PC-9 (cell line): ENCODE measurements around the gene NOTCH3. TPM values are rescaled to one million over a fixed set of nuclear protein-coding genes. Genes with fewer than 3 reads are reported as not detected.

Source experiments
- BruUV-seq: library from RNA; stranded (reverse); fragments of 400-500 nt; replicated peaks from 2 replicates; lab custom pipeline; 2021; lab: Mats Ljungman, UMichigan
- CTCF ChIA-PET: fragments of 300-600 bp; sonication (Branson Sonifier 250); formaldehyde crosslinking; loops from one replicate; lab custom pipeline; 2022; ENCODE audit warnings: antibody characterized with exemption; lab: Charles Lee
- POLR2A ChIA-PET: fragments of 300-600 bp; sonication (Branson Sonifier 250); formaldehyde crosslinking; loops from one replicate; lab custom pipeline; 2022; ENCODE audit warnings: antibody characterized with exemption; ENCODE audit not compliant: unreplicated experiment; lab: Charles Lee
- DNase-seq, 2 experiments: peaks; one replicate each; pipeline versions ENCODE4 v3.0.0 to v3.0.0-alpha.2; 2015 to 2022; ENCODE audit warnings: mixed read lengths in 1 of 2
- H2AFZ ChIP-seq: fragments of 200-600 bp; sonication (generic); 2 replicates; pipeline ENCODE4 v1.8.1; 2017; ENCODE audit warnings: antibody characterized with exemption
- H3F3A ChIP-seq: fragments of 200-600 bp; sonication (generic); 2 replicates; pipeline ENCODE4 v1.8.1; 2017; ENCODE audit warnings: antibody characterized with exemption, mild to moderate bottlenecking, low read depth; ENCODE audit not compliant: insufficient read depth
- H3K27ac ChIP-seq: fragments of 200-600 bp; sonication (generic); 2 replicates; pipeline ENCODE4 v1.6.1; 2016; ENCODE audit warnings: mixed run types
- H3K27me3 ChIP-seq: fragments of 200-600 bp; sonication (generic); 2 replicates; pipeline ENCODE4 v1.6.1; 2016; ENCODE audit warnings: low read depth, mixed run types; ENCODE audit not compliant: insufficient read depth
- H3K36me3 ChIP-seq: fragments of 200-600 bp; sonication (generic); 2 replicates; pipeline ENCODE4 v1.6.1; 2016; ENCODE audit warnings: low read depth, mixed run types
- H3K4me1 ChIP-seq: fragments of 200-600 bp; sonication (generic); replicated peaks from 2 replicates; pipeline ENCODE4 v1.6.1; 2016; ENCODE audit warnings: mixed run types; ENCODE audit not compliant: insufficient read depth
- H3K4me2 ChIP-seq: fragments of 200-600 bp; sonication (generic); 2 replicates; pipeline ENCODE4 v1.6.1; 2017; ENCODE audit warnings: mixed run types
- H3K4me3 ChIP-seq: fragments of 200-600 bp; sonication (generic); 2 replicates; pipeline ENCODE4 v1.6.1; 2016; ENCODE audit warnings: mixed run types
- H3K79me2 ChIP-seq: fragments of 200-600 bp; sonication (generic); 2 replicates; pipeline ENCODE4 v1.6.1; 2017; ENCODE audit warnings: low read depth, mixed run types
- H3K9me2 ChIP-seq: fragments of 200-600 bp; sonication (generic); 2 replicates; pipeline ENCODE4 v1.8.1; 2017; ENCODE audit warnings: mild to moderate bottlenecking; ENCODE audit not compliant: insufficient read depth
- H3K9me3 ChIP-seq: fragments of 200-600 bp; sonication (generic); 2 replicates; pipeline ENCODE4 v1.8.1; 2016; ENCODE audit warnings: low read depth; ENCODE audit not compliant: insufficient read depth
- H4K20me1 ChIP-seq: fragments of 200-600 bp; sonication (generic); 2 replicates; pipeline ENCODE4 v1.8.1; 2017; ENCODE audit not compliant: insufficient read depth
- CTCF ChIP-seq: fragments of 200-600 bp; sonication (generic); conservative IDR thresholded peaks from 2 replicates; pipeline ENCODE4 v1.6.1; 2017; ENCODE audit warnings: mixed run types, antibody characterized with exemption, mild to moderate bottlenecking, moderate library complexity
- EZH2 ChIP-seq: fragments of 200-600 bp; sonication (generic); IDR thresholded peaks from 2 replicates; pipeline ENCODE4 v1.8.0; 2017; ENCODE audit warnings: antibody characterized with exemption, low read depth
- intact Hi-C: fragments of 100-400 bp; cut with micrococcal nuclease; formaldehyde crosslinking; loops from one replicate; pipeline ENCODE4 v1.10.0; 2022; ENCODE audit not compliant: unreplicated experiment
- microRNA-seq: library from miRNA; unstranded; fragments of <30 nt; microRNA quantifications from one replicate; pipeline ENCODE4 v1.2.0, GENCODE V29; 2021; ENCODE audit warnings: borderline number of aligned reads, borderline replicate concordance
- total RNA-seq: library from RNA; stranded (reverse); gene quantifications from 2 replicates; pipeline ENCODE4 v1.2.3, GENCODE V29; 2021

NOTCH3 gene
- total RNA-seq, 1 experiment from 2014 or later, result 115 TPM

GRCh38 chr19:15111758-15112157 is 89.0 kb downstream of the NOTCH3 start:
- POLR2A ChIA-PET, result interaction anchor here (0.6 to 0.7 kb wide), 2 partner anchors 19 to 709 kb away, joined by 4 to 9 read pairs; no protein-coding TSS in a partner anchor
- intact Hi-C loops, result no loop called here
- no peak overlapping the region for H2AFZ ChIP-seq
- peaks cover 60% of the 10 kb centered on the region; the same call in 1 of the 2 replicates for H3F3A ChIP-seq
- TF ChIP-seq CTCF, result no peak
- no peak for TF ChIP-seq EZH2
- H3K9me3 ChIP-seq, result no peaks in the 10 kb centered on the region
- H3K79me2 ChIP-seq, result no peaks in the 10 kb centered on the region
- no peak overlapping the region for H3K4me2 ChIP-seq
- no TSS peak for BruUV-seq
- H3K27ac ChIP-seq, result no peak overlapping the region
- no peak for DNase-seq
- no peaks in the 10 kb centered on the region for H3K27me3 ChIP-seq
- no peaks in the 10 kb centered on the region for H3K9me2 ChIP-seq
- CTCF ChIA-PET, result no interaction called here
- no peak overlapping the region for H3K4me3 ChIP-seq
- H4K20me1 ChIP-seq, result no peaks in the 10 kb centered on the region
- H3K36me3 ChIP-seq, result 0 out of 2 replicates have a peak, but pooled peaks cover 6% of the 10 kb centered on the region
- peaks cover under 1% of the 10 kb centered on the region; the same call in 1 of the 2 replicates for H3K4me1 ChIP-seq

- POLR2A ChIA-PET, result no interaction called here
- DNase-seq, result no peak
- BruUV-seq, result no TSS peak
Observed at GRCh38 chr19:15110418-15110815, 90.4 kb downstream of the NOTCH3 start.

GRCh38 chr19:15109768-15110417 is 90.9 kb downstream of the NOTCH3 start:
- CTCF ChIA-PET, result no interaction called here
- no peaks in the 10 kb centered on the region for H3K79me2 ChIP-seq
- POLR2A ChIA-PET, result no interaction called here
- no peak overlapping the region for H3K27ac ChIP-seq
- no peak overlapping the region for H2AFZ ChIP-seq
- no TSS peak for BruUV-seq
- no peak overlapping the region for H3K4me3 ChIP-seq
- H3K27me3 ChIP-seq, result no peaks in the 10 kb centered on the region
- no peaks in the 10 kb centered on the region for H4K20me1 ChIP-seq
- peaks cover under 1% of the 10 kb centered on the region; the same call in 1 of the 2 replicates for H3K9me3 ChIP-seq
- H3K4me2 ChIP-seq, result no peak overlapping the region
- intact Hi-C loops, result loop anchor here (10.0 kb wide), 1 partner anchor 145 kb away; no protein-coding TSS in a partner anchor
- H3K4me1 ChIP-seq, result peaks cover 10% of the 10 kb centered on the region; the same call in 1 of the 2 replicates
- TF ChIP-seq EZH2 (no peak), CTCF (no peak)
- H3K9me2 ChIP-seq, result no peaks in the 10 kb centered on the region
- DNase-seq, result no peak
- peaks cover 53% of the 10 kb centered on the region; the same call in 1 of the 2 replicates for H3F3A ChIP-seq
- 0 out of 2 replicates have a peak, but pooled peaks cover under 1% of the 10 kb centered on the region for H3K36me3 ChIP-seq

More at GRCh38 chr19:15110418-15110815, 90.4 kb downstream of the NOTCH3 start:
- Histone ChIP-seq H3K27me3 (no peaks in the 10 kb centered on the region), H4K20me1 (no peaks in the 10 kb centered on the region), H3K4me2 (no peak overlapping the region), H3K36me3 (0 out of 2 replicates have a peak, but pooled peaks cover 6% of the 10 kb centered on the region), H3K4me1 (peaks cover 10% of the 10 kb centered on the region; the same call in 1 of the 2 replicates), H3K4me3 (no peak overlapping the region), H3K79me2 (no peaks in the 10 kb centered on the region), H3K9me3 (no peaks in the 10 kb centered on the region), H3F3A (peaks cover 59% of the 10 kb centered on the region; the same call in 1 of the 2 replicates), H3K9me2 (no peaks in the 10 kb centered on the region), H3K27ac (no peak overlapping the region), H2AFZ (no peak overlapping the region)
- intact Hi-C loops, result no loop called here
- TF ChIP-seq EZH2, result no peak
- no peak for TF ChIP-seq CTCF
- CTCF ChIA-PET, result no interaction called here

Small RNA genes within 50 kb of the gene (microRNA-seq; reads per million reads assigned to microRNA genes)
- gene MIR6795, result 2.0 reads per million

Other genes with a start within 250 kb of the NOTCH3 start
- gene SLC1A6, start 221.1 kb downstream of the NOTCH3 start, total RNA-seq, result 1.5 and 2.9 TPM in 2 replicates
- gene CASP14, start 151.5 kb downstream of the NOTCH3 start, total RNA-seq, result 0.58 and 1.9 TPM in 2 replicates
- not detected in 2 replicates for gene OR1I1, start 118.8 kb downstream of the NOTCH3 start, total RNA-seq
- gene SYDE1, start 93.6 kb downstream of the NOTCH3 start, total RNA-seq, result 2.7 and 4.1 TPM in 2 replicates
- 17.7 and 20.1 TPM in 2 replicates for gene EPHX3, start 31.5 kb upstream of the NOTCH3 start, total RNA-seq
- gene BRD4, start 131.5 kb upstream of the NOTCH3 start, total RNA-seq, result 109 and 138 TPM in 2 replicates
- gene AKAP8, start 178.8 kb upstream of the NOTCH3 start, total RNA-seq, result 39.5 and 43.4 TPM in 2 replicates
- 49.9 and 62.4 TPM in 2 replicates for gene AKAP8L, start 218.0 kb upstream of the NOTCH3 start, total RNA-seq
- 27.3 and 31.6 TPM in 2 replicates for gene WIZ, start 249.0 kb upstream of the NOTCH3 start, total RNA-seq